Mucosa of descending colon (tissue), 3 donors: ENCODE measurements around the gene INPP4B. TPM values are rescaled to one million over a fixed set of nuclear protein-coding genes. Genes with fewer than 3 reads are reported as not detected.

Source experiments
- ATAC-seq: fragments of 200-7000 bp; cut with Tn5 transposase; one replicate; pipeline ENCODE4 v1.9.1; 2020; ENCODE audit warnings: mild to moderate bottlenecking, moderate library complexity
- DNase-seq, 3 donors: peaks; one replicate each; pipeline ENCODE4 v3.0.0-alpha.2; 2020
- H3K36me3 ChIP-seq: fragments of 200-600 bp; one replicate; pipeline ENCODE4 v1.8.0; 2021; ENCODE audit warnings: low read depth, mild to moderate bottlenecking
- H3K4me1 ChIP-seq: fragments of 200-600 bp; one replicate; pipeline ENCODE4 v1.8.0; 2021; ENCODE audit warnings: low read depth, mild to moderate bottlenecking
- H3K4me3 ChIP-seq: fragments of 200-600 bp; one replicate; pipeline ENCODE4 v1.8.0; 2021; ENCODE audit warnings: mild to moderate bottlenecking
- H3K9me3 ChIP-seq: fragments of 200-600 bp; one replicate; pipeline ENCODE4 v1.8.0; 2021; ENCODE audit warnings: mild to moderate bottlenecking
- intact Hi-C, 2 donors: fragments of 100-400 bp; cut with DNase I in 1 of 2; cut with micrococcal nuclease in 1 of 2; formaldehyde crosslinking; loops; one replicate each; pipeline versions ENCODE4 v1.11.0 to v1.11.1; 2022; cut with DNase I, micrococcal nuclease
- total RNA-seq, 3 donors: library from RNA; stranded (reverse); fragmentation: NEBNext Ultra II Directional in 2 of 3; extraction: Animal tissue kit (Norgen Biotek cat#: 25700) in 2 of 3; gene quantifications; one replicate each; pipeline versions ENCODE4 v1.2.1 to v1.2.4, GENCODE V29; 2021 to 2023
- TF ChIP-seq, protein P1 (sequence below): fragments of 200-600 bp; IDR thresholded peaks from one replicate; pipeline ENCODE4 v1.8.0; 2022; ENCODE audit warnings: antibody characterized with exemption, mild to moderate bottlenecking
- donor health status: DM: no; HTN: no; CAD: no; lungs with moderate emphysema.
- donor health status: DM: no; HTN: no; CAD: no.
- donor health status: DM: no; HTN: yes; CAD: no.

The INPP4B gene
- total RNA-seq, 3 donors from 2014 or later = 22.2 to 27.3 (median 24.1) TPM

GRCh38 chr4:142567620-142568451 lies 278.3 kb downstream of the INPP4B start:
- ATAC-seq (peak; percentile 86), DNase-seq (peak in 1 of 3 donors; percentile 76)
- no peak overlapping the region for H3K4me3 ChIP-seq
- intact Hi-C loops = no loop called here
- no peaks in the 10 kb centered on the region for H3K36me3 ChIP-seq
- TF ChIP-seq, protein P1, sequence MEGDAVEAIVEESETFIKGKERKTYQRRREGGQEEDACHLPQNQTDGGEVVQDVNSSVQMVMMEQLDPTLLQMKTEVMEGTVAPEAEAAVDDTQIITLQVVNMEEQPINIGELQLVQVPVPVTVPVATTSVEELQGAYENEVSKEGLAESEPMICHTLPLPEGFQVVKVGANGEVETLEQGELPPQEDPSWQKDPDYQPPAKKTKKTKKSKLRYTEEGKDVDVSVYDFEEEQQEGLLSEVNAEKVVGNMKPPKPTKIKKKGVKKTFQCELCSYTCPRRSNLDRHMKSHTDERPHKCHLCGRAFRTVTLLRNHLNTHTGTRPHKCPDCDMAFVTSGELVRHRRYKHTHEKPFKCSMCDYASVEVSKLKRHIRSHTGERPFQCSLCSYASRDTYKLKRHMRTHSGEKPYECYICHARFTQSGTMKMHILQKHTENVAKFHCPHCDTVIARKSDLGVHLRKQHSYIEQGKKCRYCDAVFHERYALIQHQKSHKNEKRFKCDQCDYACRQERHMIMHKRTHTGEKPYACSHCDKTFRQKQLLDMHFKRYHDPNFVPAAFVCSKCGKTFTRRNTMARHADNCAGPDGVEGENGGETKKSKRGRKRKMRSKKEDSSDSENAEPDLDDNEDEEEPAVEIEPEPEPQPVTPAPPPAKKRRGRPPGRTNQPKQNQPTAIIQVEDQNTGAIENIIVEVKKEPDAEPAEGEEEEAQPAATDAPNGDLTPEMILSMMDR = no peak
- peaks cover 10% of the 10 kb centered on the region for H3K4me1 ChIP-seq
- no peaks in the 10 kb centered on the region for H3K9me3 ChIP-seq

DNA sequence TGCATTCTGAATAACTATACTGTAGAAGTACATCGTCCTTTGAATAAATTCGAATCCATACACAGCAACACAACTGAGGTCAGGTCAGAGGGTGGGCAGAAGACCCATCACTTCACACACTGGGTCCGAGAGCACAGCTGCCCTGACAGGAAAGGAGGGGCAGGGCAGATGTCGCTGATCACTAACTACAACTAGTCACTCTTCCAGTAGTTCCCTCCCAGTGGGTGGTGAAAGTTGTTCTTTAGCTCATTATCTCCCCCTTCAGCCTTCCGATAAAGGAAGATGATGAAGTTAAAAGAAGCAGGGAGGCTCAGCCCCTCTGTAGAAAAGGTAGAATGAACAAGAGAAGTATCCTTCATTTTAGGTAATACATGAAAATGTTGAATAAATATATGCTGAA lies 278.9 kb downstream of the INPP4B start:
- TF ChIP-seq, protein P1 = no peak
- intact Hi-C loops = no loop called here
- DNase-seq (peak in 2 of 3 donors; percentile 36 to 51), ATAC-seq (peak; percentile 88)
- no peaks in the 10 kb centered on the region for H3K36me3 ChIP-seq
- no peaks in the 10 kb centered on the region for H3K9me3 ChIP-seq
- peaks cover 10% of the 10 kb centered on the region for H3K4me1 ChIP-seq
- no peak overlapping the region for H3K4me3 ChIP-seq

GRCh38 chr4:142566777-142567176 lies 279.3 kb downstream of the INPP4B start:
- Histone ChIP-seq H3K9me3 (no peaks in the 10 kb centered on the region), H3K36me3 (no peaks in the 10 kb centered on the region), H3K4me3 (no peak overlapping the region), H3K4me1 (peaks cover 10% of the 10 kb centered on the region)
- TF ChIP-seq, protein P1 = no peak
- intact Hi-C loops = no loop called here
- DNase-seq = no peak
- ATAC-seq = no peak

DNA sequence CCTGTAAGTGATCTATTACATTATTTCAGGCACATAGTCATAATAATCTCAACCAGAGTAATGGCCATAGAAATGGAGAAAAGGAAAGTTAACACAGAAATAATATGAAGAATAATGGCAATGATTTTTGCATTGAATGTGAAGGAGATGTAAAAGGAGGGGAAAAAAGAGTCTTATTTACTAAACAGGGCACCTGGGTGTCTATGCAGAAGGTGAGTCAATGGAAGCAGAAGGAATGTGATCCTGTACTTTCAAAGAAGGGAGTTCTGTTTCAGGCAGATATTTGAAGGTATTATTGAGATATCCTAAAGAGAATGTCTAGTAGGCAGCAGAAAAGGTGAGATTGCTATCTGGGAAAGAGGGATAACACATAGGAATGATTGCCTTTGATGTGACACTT lies 279.9 kb downstream of the INPP4B start:
- Histone ChIP-seq H3K9me3 (no peaks in the 10 kb centered on the region), H3K4me3 (no peak overlapping the region), H3K36me3 (no peaks in the 10 kb centered on the region), H3K4me1 (peaks cover 10% of the 10 kb centered on the region)
- TF ChIP-seq, protein P1 = no peak
- ATAC-seq = peak; percentile 4
- no peak for DNase-seq
- intact Hi-C loops = no loop called here

GRCh38 chr4:142565771-142566170 lies 280.3 kb downstream of the INPP4B start:
- Histone ChIP-seq H3K4me1 (peaks cover 10% of the 10 kb centered on the region), H3K4me3 (no peak overlapping the region), H3K36me3 (no peaks in the 10 kb centered on the region), H3K9me3 (no peaks in the 10 kb centered on the region)
- TF ChIP-seq, protein P1 = no peak
- intact Hi-C loops = no loop called here
- peak; percentile 73 for ATAC-seq
- peak in 1 of 3 donors; percentile 23 for DNase-seq
